NCI-H2029 (cell line): Measurements from ENCODE around the gene RBM33.

Source experiments
- DNase-seq: peaks from one replicate; lab custom pipeline; 2025; lab: John Stamatoyannopoulos, UW

Gene RBM33

GRCh38 chr7:155750255-155751125 is 106.0 kb downstream of the RBM33 start:
- DNase-seq: no peak

DNA sequence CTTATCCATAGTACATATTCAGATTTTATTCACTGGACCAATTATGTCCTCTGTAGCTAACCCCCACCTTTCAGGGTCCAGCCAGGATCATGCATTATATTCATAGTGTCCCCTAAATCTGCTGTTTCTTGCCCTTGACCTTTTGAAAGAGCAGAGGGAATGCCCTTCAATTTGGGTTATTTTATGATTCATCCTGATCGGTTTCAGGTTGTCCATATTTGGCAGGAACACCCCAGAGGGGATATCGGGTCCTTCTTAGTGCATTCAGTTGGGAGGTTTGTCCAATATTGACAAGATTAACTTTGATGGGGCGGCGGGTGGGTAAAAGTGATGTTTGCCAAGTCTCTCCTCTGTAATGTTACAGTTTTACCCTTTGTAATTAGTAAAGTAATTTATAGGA is 106.9 kb downstream of the RBM33 start:
- DNase-seq: no peak

DNA sequence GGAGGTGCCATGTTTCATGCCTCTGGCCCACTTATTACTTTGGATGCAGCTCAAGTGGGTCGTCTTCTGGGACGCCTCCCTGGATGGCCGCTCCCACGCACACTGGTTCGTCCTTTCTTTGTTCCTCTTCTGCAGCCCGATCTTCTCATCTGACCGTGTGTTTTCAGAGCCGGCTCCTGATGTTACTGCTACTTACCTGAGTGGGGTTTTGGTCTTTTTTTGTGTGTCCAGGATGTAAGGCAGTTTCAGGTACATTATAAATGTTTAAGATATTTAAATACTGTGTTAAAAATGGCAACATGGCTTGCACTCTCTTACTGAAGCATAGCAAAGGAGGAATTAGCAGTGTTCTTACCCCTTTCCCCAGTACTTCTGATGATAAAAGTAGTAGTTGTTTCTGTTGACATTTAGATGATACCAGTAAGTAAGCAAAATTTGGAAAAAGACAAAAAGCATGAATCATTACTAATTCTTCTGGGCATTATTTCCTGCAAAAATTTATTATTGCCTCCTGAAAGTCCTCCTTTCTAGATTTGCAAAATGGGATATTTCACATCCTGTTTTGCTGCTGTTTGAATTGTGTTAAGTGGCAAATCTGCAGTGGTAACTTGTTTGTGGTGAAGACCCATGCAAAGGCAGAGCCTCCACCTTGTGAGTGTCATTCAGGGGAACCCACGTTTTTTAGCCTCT is 108.4 kb downstream of the RBM33 start:
- DNase-seq: no peak

DNA sequence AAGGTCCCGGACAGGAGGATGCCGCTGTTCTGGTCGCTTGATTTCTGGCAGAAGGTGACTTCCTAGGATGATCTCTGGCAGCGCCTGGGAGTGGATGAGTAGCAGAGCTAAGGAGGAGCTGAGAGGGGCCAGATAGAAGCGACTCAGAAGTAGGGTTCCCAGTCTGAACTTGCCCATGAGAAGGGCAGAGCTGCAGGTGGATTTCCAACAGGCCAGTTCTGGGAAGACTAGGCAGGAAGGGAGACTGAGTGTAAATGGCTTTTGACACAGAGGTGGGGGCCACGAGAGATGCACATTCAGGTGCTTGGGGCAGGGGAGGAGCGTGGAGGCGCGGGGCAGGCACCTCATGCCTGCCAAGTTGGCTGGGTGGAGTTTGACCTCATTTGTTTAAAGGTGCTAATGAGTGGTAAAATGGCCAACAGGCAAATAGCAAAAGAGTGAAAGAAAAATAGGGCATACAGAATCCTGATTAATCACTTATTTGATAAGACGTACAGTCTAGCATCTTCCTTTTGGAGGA is 109.0 kb downstream of the RBM33 start:
- DNase-seq: no peak

DNA sequence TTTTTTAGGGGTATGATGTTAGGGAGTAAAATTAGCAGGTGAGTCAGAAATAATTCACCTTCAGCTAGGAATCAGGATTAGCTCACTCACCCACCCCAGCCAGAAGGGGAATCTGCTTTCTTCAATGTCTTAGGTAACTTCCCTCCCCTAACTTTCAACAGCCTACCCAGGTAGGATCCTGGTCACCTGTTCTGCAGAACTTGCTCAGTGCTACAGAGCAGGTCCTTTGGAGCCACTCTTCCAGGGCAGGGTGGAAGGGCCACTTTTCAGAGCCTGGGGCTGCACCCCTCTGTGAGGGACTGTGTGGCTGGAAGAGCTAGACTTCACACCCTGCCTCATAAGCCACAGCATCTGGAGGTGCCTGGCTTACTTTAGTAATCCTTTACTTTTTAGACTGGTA is 109.7 kb downstream of the RBM33 start:
- no peak for DNase-seq

DNA sequence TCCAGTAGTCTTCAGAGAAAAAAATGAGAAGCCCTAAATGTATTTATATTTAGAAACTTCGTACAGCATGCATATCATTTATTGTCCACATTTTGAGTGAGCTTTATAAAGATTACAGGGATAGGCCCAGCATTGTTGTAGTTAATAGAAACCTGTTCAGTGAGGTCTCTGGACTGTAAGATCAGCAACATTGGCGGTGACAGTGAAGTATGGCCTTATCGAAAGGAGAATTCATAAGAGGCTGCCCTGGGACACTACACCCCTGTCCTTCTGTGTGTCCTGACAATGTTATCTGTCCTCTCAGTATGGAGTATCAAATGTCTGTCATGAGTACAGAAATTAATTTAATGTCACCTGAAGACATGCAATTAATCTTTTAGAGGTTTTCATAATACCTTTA is 110.6 kb downstream of the RBM33 start:
- DNase-seq: no peak

GRCh38 chr7:155756322-155756721 is 111.9 kb downstream of the RBM33 start:
- no peak for DNase-seq

DNA sequence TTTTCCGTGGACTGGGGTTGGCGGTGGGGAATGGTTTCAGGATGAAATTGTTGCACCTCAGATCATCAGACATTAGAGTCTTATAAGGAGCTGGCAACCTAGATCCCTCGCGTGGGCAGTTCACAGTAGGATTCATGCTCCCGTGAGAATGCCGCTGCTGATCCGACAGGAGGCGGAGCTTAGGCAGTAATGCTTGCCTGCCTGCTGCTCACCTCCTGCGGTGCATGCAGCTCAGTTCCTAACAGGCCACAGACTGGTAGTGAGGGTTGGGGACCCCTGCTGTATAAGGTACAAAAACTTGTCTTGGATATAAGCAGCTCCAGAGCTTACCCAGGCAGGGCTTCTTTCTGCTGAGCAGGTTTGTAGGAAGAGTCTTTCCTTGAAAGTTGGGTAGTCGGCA is 113.9 kb downstream of the RBM33 start:
- no peak for DNase-seq

GRCh38 chr7:155759740-155760430 is 115.4 kb downstream of the RBM33 start:
- no peak for DNase-seq

DNA sequence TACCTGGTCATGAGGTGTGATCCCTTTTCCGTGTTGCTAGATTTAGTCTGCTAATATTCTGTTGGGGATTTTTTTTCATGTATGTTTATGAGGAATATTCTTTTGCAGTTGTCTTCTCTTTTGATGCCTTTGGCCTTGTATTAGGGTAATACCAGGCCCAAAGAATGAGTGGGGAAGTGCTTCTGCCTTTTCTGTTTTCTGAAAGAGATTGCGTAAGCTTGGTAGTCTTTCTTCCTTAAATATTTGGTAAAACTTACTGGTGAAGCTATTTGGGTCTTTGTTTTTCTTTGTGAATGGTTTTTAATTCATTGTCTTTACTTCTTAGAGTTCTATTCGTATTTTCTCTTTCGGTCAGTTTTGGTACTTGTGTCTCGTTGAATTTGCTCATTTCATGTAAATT is 116.7 kb downstream of the RBM33 start:
- no peak for DNase-seq

- no peak for DNase-seq
Observed at GRCh38 chr7:155762036-155762435, 117.6 kb downstream of the RBM33 start.

- no peak for DNase-seq
Observed at GRCh38 chr7:155762655-155763054, 118.2 kb downstream of the RBM33 start.

GRCh38 chr7:155763122-155763521 is 118.7 kb downstream of the RBM33 start:
- DNase-seq: no peak

- no peak for DNase-seq
Observed at GRCh38 chr7:155763691-155764437, 119.4 kb downstream of the RBM33 start.

DNA sequence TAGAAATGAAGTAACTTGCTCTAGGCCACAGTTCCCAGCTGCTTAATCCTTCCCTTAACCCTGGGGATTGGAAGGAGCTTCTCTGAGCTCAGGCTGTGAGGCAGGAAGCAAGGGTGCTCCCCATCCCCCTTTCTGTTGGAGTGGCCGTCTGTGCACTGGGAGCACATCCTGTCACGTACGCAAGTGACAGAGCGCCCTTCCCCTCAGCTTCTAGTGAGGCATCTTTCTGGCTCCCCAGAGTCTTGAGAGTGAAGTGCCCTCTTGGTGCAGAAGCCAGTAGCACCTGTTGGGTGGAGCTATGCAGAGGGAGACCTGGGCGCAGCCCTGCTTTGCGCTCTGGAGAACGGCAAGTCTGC is 120.0 kb downstream of the RBM33 start:
- no peak for DNase-seq

DNA sequence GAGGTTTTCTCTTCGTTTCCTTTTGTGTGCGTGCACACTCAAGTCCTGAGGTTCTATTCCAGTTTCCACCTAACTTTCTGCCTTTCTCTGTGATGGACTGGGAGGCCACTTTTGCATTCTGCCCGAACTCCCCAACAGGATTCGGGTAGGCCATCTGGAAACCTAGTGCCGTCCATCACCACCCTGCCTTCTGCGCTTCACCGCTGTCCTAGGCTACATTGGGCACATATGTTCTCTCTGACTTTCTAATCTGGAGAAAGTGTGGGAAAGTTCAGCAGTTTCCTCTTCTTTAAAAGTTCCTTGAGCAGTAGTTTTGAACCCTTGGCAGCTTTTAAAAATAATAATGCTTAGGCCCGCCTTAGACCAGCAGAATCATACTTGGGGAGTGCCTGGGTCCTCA is 121.0 kb downstream of the RBM33 start:
- DNase-seq: no peak

- no peak for DNase-seq
Observed at GRCh38 chr7:155766386-155766785, 121.9 kb downstream of the RBM33 start.

DNA sequence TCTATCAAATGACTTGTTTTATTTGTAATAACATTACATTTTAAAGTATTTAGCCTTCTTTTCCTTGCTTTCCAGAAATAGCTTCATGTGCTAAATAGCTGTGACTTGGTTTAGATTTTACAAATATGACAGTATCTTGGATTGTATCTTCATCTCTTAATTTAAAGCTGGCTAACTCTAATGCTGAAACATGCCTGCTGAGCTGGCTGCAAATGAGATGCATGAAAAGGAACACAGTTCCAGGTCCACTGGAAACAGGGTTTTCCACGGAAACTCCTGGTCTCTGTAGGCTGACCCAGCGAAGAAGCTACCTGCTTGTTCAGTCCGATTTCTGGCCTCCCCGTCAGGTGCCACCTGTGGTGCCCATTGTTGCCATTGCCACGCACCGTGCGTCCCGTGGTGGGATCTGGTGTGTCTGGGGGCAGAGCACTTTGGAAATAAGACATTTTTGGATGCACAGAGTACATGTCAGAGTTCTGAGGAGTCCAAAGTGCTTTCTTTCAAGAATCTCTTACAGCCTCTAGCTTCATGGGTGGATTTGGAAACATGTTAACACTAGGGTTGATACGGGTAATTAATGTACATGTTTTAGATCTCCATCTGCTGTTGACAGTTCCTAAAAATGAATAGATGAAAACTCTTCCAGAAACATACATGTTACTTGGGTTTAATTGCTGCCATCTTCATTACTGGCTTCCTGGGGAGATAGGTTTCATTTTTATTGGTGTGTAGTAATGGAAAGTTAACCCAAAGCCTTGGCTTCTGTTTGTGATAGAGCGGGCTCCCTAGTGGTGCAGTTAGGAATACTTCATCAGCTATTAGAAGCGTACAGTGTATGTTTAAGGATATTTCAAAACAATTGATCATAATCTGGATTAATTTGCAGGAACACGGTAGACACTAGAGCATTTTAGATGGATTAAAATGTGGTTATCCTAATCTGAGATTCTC is 122.8 kb downstream of the RBM33 start:
- no peak for DNase-seq

DNA sequence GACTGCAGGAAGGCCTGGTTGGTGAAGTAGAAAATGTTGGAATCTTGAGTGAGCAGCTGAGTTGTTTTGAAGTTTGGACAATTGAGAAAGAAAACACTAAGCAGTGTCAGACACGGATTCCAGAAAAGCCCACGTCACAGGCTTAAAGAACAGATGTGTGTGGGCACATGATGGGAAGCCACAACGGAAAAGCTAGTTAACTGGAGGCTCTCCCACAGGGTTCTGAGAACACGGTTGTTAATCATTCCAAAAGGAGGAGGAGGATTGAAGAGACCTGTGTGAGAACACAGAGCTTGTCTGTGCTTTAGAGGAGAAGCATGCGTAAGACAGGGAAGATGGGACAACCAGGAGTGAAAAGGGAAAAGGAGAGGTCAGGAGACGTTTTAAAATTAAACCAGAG is 125.2 kb downstream of the RBM33 start:
- DNase-seq: no peak

- no peak for DNase-seq
Observed at GRCh38 chr7:155770241-155770640, 125.8 kb downstream of the RBM33 start.

- DNase-seq: no peak
Observed at GRCh38 chr7:155773531-155773930, 129.1 kb downstream of the RBM33 start.
